Stimulated activated CD4-positive, alpha-beta T cell treated with anti-CD3 and anti-CD28 coated beads, Interleukin-4, amount 100 ng/mL, for 48 hours (primary cell): ENCODE results near the gene ACAP3.

ENCODE experiments used
- DNase-seq, 2 donors: peaks; one replicate each; pipeline ENCODE4 v3.0.0-alpha.2; 2020; ENCODE audit warnings: low read depth in 2 of 2

The ACAP3 gene

DNA sequence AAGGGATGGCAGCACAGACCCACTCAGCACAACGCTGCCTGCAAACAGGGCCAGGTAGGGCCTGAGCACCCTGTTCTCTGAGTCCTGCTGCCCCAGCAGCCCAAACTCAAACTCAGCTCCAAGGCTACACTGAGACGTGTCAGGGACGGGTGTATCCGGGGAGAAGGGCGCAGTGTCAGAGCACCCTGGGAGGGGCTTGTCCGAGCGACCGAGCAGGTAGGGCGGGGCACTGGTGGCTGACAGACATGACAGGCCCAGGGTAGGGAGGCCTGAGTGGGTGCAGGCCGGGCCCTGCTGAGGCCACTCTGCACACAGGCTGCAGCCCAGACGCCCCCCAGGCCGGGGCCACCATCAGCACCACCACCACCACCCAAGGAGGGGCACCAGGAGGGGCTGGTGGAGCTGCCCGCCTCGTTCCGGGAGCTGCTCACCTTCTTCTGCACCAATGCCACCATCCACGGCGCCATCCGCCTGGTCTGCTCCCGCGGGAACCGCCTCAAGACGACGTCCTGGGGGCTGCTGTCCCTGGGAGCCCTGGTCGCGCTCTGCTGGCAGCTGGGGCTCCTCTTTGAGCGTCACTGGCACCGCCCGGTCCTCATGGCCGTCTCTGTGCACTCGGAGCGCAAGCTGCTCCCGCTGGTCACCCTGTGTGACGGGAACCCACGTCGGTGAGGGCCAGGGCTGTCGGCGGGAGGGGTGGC lies 22.0 kb downstream of the ACAP3 start:
- DNase-seq, result no peak

DNA sequence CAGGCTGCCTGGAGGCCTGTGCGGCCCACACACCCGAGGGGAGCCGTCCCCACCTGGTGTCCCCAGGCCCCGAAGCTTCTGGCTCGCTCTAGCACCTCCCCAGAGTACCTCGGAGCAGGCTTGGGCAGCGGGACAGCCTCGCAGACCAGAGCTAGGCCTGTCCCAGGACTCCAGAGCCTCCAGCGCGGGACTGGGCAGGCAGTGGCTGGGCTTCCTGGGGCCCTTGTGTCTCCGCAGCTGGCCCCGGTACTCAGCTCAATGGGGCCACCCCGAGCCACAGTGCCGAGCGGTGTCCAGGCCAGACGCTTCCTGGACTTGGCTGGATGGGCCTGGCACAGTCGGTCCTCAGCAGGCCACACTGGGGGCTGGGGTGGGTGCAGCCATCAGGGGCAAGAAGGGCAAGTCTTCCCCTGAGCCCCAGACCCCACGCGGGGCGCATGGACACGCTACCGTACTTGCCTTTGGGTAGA lies 22.6 kb downstream of the ACAP3 start:
- DNase-seq, result no peak

DNA sequence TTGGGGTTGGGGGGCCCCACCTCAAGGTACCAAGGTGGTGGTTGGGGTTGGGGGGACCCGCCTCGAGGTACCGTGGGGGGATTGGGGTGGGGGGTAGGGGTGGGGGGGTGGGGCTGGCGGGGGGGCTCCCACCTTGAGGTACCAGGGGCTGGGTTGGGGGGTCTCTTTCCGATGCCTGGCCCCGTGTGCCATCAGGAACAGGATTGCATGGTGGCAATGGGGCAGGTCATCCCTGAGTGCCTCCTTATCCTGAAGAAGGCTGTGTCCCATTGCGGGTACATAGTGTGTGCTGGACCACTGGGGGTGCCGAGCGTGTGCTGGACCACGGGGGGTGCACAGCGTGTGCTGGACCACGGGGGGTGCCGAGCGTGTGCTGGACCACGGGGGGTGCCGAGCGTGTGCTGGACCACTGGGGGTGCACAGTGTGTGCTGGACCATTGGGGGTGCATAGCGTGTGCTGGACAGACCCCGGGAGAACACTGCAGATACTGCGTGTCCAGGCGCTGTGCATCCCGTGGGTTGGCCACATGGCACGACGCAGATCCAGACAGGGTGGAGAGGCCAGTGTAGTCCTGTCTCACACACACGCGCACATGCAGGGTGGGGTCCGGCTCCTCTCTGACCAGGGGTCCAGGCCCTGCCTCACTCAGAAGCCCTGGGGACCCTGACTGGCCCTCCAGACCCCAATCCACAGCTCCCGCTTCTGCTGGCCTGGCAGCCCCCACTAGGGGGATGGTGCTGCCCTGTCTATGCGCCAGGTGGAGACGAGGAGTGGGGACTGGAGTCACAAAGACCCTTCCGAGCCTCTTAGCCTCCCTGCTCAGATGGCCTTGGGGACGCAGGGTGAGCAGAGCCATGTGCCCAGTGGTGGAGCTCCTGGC lies 23.3 kb downstream of the ACAP3 start:
- DNase-seq, result no peak

DNA sequence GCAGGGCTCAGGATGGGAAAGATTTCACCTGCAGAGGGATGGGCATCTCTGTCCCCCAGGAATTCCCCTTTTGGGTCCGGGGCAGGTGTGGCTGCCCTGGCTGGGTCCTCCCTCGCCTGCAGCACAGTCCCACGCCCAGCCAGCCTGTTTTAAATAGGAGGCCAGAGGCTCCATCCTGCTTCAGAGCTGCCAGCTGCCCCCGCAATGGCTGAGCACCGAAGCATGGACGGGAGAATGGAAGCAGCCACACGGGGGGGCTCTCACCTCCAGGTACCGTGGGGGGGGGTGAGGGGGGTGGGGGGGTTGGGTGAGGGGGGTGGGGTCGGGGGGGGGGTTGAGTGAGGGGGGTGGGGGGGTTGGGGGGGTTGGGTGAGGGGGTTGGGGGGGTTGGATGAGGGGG lies 23.9 kb downstream of the ACAP3 start:
- no peak for DNase-seq

DNA sequence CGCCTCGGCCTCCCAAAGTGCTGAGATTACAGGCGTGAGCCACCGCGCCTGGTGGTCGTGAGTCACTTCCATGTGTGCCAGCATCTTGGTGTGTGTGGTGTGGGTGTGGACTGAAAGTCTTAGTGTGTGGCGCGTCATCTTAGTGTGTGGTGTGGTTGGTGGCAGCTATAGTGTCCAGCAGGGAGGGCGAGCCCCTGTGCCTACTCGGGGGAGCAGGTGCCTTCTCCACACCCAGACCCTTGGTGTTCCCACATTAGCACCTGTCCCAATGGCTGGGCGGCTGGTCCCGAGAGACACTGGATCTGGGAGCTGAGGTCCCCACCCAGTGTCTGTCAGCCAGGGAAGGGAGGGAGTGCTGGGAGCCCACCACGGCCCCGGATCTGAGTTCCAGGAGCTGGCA lies 24.7 kb downstream of the ACAP3 start:
- DNase-seq, result no peak

DNA sequence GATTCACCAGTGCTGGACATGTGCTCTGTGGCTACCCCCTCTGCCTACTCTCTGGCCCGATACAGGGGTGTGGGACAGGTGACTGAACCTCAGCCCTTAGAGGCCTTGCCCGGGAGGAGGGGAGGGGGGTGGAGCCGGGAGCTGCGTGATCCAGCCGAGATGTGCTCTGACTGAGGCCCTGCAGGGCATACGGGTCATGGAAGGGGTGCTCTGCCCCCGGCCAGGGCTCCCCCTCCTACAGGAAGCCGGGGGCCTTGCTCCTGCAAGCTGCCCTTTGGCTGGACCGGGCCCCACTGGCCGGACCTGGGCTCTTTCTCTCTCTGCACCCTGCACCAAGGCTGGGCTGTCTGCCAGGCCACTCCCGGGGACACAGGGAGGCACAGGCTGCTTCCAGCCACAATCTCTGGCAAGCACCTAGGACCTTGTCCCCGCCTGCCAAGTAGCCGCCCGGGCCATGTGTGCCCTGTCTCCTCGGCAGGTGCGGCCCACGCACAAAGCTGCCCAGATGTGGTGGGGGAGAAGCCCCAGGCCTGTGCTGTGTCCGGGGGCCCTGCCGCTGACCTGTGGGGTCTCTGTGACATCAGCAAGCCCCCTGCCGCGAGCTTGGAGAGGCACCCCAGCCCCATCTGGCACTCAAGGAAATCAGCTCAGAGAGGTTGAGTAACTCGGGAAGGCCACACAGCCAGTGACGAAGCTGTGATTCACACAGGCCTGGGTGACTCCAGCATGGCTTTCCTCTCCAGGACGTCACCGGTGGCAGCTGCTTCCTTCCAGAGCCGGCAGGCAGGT lies 26.0 kb downstream of the ACAP3 start:
- DNase-seq, result no peak

DNA sequence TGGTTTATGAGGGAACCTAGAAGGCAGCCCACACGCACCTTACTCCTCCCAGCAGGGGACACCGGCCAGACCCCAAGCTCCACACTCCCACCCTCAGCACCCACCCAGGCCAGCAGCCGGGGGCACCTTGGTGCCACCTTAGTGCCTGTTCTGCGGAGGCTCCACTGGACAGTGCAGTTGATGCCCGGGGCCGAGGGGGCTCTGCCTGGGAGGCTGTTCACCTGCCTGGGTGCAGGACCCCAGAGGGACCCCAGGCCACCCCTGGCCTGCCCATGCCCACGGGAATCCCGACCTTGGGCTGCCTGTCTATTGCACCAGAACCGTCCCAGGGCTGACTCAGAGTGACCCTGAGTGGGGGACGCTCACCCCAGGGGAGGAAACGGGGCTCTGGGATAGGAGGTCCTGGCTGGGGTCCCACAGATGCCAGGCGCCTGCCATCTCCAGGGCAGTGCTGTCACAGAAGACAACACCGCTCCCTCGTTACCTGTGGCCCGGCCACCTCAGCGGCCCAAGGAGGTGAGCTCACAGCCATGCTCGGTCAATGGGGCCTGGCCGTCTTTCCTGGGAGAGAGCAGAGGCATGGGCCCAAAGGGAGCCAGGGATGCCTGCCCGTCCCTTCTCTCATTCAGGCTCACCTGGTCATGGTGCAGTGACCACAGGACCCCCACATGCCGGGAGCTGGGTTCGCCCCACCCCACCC lies 26.8 kb downstream of the ACAP3 start:
- DNase-seq, result no peak

DNA sequence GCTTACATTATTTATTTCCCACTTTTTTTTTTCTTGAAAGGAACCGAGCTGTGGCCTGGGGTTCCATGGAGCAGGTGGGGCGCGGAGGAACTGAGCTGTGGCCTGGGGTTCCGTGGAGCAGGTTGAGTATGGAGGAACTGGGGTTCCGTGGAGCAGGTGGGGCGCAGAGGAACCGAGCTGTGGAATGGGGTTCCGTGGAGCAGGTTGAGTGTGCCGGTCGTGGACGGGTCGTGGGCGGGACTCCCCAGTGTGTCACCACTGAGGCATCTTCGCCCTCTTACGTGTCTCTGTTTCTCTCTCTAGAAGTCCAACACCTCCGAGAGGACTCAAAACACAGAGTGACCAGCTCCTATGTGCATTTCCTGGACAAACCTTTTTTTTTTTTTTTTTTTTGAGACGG lies 28.7 kb downstream of the ACAP3 start:
- DNase-seq, result no peak

DNA sequence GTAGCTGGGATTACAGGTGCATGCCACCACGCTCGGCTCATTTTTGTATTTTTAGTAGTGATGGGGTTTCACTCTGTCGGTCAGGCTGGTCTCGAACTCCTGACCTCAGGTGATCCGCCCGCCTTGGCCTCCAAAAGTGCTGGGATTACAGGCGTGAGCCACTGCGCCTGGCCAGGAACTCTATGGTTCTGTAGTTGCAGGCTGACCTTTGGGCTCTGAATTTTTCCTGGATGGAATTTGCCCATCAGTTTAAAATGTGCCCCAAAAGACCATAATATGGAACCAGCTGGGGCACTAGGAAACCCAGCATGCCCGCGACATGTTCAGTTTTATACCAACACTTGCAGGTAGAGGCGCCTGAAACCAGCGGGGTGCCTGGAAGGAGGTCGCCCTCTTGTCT lies 29.1 kb downstream of the ACAP3 start:
- DNase-seq, result no peak

DNA sequence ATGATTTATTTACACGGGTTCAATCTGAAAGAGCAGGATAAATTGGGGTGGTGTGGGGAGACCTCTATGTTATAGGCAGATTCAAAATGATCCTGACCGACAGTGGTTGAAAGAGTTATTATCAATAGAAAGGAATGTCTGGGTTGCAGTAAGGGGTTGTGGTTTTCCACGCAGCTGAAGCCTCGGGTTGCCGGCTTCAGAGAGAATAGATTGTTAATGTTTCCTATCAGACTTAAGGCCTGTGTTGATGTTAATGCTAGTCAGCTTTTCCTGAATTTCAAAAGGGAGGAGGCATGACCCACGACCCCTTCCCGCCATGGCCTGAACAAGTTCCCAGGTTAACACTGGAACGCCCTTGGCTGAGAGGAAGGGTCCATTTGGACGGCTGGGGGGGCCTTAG lies 31.9 kb downstream of the ACAP3 start:
- DNase-seq, result no peak

DNA sequence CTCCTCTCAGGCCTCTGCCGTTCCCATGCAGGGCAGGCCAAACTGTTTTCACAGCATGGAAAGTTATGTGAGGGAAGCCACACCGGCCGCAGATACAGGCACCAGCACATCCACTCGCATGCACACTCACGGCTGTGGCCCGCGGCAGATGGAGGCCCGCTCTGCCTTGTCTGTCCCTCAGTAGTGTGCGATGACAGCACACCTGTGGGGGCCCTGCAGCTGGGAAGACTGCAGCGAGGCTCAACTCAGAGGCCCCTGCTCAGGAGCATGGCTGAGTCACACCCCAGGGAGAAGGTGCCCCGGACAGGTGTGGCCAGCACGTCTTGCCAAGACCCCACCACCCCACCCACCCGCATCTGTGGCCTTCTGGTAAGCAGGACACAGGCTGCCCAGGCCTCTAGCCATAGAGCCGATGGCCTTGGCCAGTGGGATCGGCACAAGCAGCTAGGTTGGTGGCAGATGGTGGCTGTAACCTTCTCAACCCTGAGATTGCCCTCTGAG lies 32.7 kb downstream of the ACAP3 start:
- DNase-seq, result no peak

DNA sequence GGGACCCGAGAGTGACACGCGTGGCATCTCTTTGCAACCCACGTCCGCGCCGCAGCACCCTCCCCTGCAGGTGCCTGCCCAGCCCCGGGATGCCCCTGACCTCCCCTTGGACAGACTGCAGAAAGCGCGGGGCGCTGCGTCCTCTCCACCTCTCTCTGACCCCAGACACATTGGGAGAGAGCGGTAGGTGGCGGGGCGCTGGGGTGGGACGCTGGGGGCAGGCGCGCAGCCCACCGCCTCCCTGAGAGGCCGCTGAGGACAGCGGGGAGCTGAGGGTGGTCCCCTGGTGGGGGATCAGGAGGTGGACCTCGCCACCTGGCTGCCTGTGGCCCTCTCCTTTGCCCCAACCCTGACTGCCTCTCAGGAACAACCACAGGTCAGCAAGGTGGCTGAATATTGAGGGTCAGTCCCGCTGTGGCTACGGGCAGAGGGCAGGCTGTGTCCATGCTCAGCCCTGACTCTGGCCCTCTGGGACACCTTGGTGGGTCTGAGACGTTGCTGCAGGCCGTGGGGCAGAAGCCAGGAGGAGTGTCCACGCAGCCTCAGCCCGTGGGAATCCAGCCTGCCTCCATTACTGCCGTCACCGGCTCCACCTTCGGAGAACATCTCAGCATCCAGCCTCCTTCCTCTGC lies 33.3 kb downstream of the ACAP3 start:
- no peak for DNase-seq

DNA sequence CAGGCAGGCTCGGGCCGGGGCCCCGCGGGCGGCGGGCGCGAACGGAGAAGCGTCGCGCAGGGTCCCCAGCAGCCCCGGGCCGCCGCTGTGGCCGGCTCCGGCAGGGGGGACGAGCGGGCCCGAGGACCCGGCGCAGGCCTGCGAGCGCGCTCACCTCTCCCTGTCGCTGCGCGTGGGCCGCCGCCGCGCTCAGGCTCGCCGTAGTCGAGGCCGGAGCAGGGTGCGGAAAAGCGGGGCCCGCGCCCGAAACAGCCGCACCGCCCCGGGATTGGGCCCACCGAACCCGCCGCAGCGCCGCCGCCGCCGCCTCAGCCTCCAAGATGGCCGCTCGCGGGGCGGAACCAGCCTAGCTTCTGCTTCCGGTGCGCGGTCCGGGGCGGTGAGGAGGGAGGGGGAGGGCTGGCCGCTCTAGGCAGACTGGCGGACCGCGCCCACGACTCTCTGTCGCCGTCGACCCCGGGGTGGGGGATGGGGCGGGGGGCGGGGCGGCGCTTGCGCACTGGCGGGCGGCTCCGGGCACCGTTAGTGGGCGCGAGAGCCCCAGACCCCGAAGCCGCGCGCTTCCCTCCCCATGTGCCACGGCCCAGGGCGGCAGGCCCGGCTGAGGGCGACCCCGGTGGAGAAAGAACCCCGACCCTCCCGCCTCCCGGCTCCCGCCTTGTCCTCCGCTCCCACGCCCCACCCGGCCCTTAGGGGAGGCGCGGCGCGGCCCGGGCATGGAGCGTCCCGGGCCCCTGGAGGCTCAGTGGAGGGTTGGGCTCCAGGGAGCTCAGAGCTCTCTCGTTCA lies 34.0 kb downstream of the ACAP3 start, which contains the start of gene UBE2J2:
TSS of gene UBE2J2 (minus strand) at position 343 of the 787 bp plus-strand sequence. CDS start 5,862 bp downstream, outside the sequence.
- peak; percentile 92 for DNase-seq

DNA sequence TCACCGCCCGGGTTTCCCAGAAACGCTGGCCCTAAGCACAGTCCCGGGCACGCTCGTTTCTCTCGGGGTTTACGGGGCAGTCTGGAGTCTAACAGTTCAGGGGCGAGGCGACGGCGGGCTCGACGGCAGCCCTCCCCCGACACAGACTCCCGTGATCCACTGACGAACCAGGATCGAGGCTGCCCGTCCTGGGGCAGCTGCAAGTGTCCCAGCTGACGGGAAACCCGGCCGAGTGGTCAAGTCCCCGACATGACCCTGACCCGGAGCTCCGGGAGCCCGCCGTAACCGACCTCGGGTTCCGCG lies 34.6 kb downstream of the ACAP3 start:
- DNase-seq, result no peak

DNA sequence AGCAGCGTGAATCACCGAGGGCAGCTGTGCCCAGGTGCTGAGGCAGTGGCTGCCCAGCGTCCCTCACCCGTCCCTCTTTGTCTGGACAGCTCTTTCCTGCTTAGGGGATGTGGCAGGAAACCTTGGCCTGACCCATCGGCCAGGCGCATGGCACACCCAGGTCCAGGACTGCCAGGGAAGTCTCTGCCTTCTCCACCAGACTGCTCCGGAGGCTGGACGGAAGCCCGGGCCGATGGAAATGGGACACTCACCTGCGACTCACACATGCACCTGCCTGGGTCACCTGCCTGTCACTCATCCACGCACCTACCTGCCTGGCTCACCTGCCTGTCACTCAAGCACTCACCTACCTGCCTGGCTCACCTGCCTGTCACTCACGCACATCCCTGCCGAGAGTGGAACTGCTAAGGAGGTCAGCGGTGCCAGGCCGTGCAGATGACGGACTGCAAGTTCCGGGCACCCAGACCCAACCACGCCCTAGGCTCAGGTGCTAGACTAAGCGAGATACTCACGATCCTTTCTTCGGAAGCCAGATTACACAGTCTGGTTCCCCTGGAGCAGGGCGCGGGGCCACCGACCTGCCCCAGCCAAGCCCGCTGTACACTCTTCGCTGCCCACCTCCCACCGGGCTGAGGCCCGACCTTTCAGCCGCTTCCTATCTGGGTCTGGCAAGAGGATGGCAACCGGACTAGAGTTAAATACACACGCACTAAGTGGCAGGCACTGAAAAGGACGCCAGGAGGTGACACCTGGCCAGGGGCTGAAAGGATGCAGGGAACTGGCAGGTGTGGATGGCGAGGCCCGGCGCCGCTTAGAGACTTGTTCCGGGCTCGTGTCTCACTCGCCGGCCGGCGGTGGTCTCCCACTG lies 35.2 kb downstream of the ACAP3 start:
- DNase-seq, result no peak

DNA sequence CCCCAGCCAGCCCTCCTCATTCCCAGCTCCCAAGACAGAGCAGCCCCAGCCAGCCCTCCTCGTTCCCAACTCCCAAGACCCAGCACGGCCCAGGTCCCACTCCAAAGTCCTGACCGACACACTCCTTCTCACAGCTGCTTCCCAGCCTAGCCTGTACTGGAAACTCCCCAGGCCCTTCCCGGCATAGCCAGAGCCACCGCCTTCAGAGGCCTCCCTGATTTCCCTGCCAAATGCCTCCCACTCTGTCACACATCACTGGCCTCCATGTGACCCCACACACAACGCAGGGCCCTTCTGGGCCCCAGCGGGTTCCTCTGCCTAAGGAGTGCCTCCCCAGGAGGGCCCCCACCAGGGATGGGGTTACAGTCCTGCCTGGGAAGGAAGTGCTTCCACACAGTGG lies 36.9 kb downstream of the ACAP3 start:
- DNase-seq, result no peak

DNA sequence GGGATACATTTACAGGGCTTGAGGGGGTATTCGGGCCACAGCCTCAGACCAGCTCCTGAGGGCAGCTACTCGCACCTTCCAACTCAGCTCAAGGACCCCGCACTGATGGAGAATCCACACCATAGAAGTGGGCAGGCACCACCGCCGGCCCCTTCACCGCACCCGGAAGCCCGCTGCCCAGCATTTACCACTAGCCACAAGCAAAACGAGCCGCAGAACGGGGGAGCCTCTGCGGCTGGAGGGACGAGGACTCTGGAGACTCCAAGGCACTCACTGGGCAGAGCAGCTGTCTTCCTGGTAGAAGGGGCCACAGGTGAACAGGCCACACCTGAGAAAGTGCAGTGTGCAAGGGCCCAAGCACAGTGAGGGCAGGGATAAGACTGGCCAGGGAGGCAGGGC lies 39.4 kb downstream of the ACAP3 start:
- no peak for DNase-seq

DNA sequence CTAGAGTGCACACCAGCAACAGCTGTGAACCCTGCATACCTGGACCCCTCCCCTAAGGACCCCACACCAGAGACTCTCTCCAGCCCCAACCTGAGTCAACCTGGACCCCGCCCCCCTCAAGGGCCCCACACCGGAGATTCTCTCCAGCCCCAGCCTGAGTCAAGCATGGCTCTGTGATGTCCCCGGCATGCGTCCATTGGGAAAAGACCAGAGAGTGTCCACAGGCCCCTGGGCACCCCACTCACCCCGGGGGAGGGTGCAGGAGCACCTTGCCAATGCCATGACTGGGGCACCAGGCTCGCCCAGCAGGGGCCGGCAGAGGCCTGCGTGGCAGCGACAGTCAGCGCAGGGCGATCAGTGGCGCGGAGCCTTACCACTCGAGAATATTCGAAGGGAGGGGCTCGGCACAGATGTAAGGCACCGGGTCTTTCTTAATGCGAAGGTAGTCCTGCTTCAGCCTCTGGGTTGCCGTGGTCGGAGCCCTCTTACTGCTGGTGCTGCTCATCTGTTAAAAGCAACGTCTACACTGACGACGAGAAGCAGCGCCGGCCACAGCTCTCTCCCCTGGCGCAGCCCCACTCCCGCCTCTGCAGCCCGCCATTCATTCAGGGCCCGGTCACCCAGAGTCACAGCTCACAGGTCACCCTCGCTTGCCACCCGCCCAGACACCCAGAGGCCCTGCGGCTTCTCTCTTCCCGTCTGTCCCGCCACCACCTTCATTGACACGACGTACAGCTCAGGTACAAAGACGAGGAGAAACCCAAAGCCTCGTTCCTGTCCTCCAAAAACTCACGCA lies 40.0 kb downstream of the ACAP3 start:
- no peak for DNase-seq

DNA sequence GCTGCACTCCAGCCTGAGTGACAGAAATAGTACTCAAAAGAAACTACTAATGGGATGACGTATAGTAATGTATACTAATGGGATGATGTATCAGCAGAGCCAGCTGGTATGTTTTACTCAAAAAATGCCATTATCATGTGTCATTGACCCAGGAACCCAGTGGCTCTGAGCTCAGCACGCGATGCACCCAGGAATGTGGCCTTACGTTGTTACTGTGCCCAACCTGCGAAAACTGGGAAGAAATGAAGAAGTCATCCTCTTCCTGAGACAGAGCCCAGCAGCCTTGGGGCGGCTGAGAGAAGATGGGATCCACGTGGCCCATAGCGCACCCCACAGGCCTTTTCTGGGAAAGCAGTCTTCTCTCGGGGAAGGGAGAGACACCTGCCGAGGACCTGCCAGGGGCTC lies 42.9 kb downstream of the ACAP3 start:
- no peak for DNase-seq
